ENCODE measurements around the gene NANOS1.

DNA sequence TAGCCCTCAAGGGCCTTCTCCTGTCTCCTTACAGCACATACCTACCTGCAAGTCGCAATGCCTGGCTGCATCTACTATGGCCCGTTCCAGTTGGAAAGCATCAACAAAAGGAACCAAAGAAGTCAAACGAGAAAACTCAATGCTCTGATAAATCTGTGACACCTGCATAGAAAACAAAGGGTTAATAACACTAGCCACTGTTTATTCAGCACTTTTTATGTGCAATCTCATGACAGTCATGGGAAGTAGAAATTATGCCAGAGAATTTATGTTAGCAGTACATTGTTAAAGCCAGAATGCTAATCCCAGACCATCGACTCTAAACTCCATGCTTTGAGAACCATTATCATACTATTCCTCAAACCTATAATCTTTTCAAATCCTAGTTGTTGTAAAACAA lies 30.0 kb downstream of the NANOS1 start:
- TF ChIP-seq EZH2 (IDR thresholded peaks at IDR 0.05; ENCODE audit: low read depth, unreplicated experiment) (no peak), POLR2AphosphoS5 (IDR thresholded peaks at IDR 0.05; ENCODE audit: low read depth) (no peak)
- TF ChIP-seq, protein P1, sequence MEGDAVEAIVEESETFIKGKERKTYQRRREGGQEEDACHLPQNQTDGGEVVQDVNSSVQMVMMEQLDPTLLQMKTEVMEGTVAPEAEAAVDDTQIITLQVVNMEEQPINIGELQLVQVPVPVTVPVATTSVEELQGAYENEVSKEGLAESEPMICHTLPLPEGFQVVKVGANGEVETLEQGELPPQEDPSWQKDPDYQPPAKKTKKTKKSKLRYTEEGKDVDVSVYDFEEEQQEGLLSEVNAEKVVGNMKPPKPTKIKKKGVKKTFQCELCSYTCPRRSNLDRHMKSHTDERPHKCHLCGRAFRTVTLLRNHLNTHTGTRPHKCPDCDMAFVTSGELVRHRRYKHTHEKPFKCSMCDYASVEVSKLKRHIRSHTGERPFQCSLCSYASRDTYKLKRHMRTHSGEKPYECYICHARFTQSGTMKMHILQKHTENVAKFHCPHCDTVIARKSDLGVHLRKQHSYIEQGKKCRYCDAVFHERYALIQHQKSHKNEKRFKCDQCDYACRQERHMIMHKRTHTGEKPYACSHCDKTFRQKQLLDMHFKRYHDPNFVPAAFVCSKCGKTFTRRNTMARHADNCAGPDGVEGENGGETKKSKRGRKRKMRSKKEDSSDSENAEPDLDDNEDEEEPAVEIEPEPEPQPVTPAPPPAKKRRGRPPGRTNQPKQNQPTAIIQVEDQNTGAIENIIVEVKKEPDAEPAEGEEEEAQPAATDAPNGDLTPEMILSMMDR (conservative IDR thresholded peaks at IDR 0.05; ENCODE audit: low read depth in 2 of 2) = no peak

Data from GM23338 (cell line).